Trophoblast cell (in vitro differentiated cells and primary cell): ENCODE measurements around the gene CORO7.

Source experiments
- DNase-seq, 2 donors: peaks; one replicate each; pipeline ENCODE4 v3.0.0-alpha.2; 2016
- H2AFZ ChIP-seq: 2 replicates; pipeline ENCODE4 v1.6.1; 2013; ENCODE audit warnings: low read length, moderate library complexity, mild to moderate bottlenecking; ENCODE audit not compliant: insufficient read depth, poor library complexity
- H2AK5ac ChIP-seq: 2 replicates; pipeline ENCODE4 v1.6.1; 2013; ENCODE audit warnings: mild to moderate bottlenecking, low read length
- H2BK120ac ChIP-seq: 2 replicates; pipeline ENCODE4 v1.6.1; 2013; ENCODE audit warnings: low read length, mild to moderate bottlenecking, moderate library complexity; ENCODE audit not compliant: insufficient read depth, poor library complexity
- H2BK12ac ChIP-seq: 2 replicates; pipeline ENCODE4 v1.6.1; 2013; ENCODE audit warnings: mild to moderate bottlenecking, low read length, moderate library complexity
- H2BK5ac ChIP-seq: 2 replicates; pipeline ENCODE4 v1.6.1; 2013; ENCODE audit warnings: low read length, low read depth, moderate library complexity, mild to moderate bottlenecking; ENCODE audit not compliant: poor library complexity
- H3K14ac ChIP-seq: 2 replicates; pipeline ENCODE4 v1.6.1; 2013; ENCODE audit warnings: mild to moderate bottlenecking, low read length
- H3K18ac ChIP-seq: 2 replicates; pipeline ENCODE4 v1.6.1; 2013; ENCODE audit warnings: mild to moderate bottlenecking, low read length
- H3K23ac ChIP-seq: 2 replicates; pipeline ENCODE4 v1.6.1; 2013; ENCODE audit warnings: low read length
- H3K27ac ChIP-seq: 2 replicates; pipeline ENCODE4 v1.5.1; 2013; ENCODE audit warnings: low read depth, mild to moderate bottlenecking, inconsistent platforms, low read length, moderate library complexity
- H3K27me3 ChIP-seq: 2 replicates; pipeline ENCODE4 v1.6.1; 2013; ENCODE audit warnings: inconsistent platforms, mild to moderate bottlenecking, low read length, moderate library complexity; ENCODE audit not compliant: insufficient read depth
- H3K36me3 ChIP-seq, 2 experiments: 1 replicate in 1 of 2; 2 replicates in 1 of 2; pipeline ENCODE4 v1.6.1; 2013; ENCODE audit warnings: low read length in 2 of 2, mild to moderate bottlenecking in 2 of 2, moderate library complexity in 1 of 2; ENCODE audit not compliant: insufficient read depth in 2 of 2, control insufficient read depth in 1 of 2
- H3K4ac ChIP-seq: 2 replicates; pipeline ENCODE4 v1.6.1; 2013; ENCODE audit warnings: low read depth, mild to moderate bottlenecking, low read length, moderate library complexity
- H3K4me1 ChIP-seq, 2 experiments: 1 replicate in 1 of 2; 2 replicates in 1 of 2; pipeline ENCODE4 v1.6.1; 2013; ENCODE audit warnings: low read length in 2 of 2, mild to moderate bottlenecking in 2 of 2, moderate library complexity in 1 of 2; ENCODE audit not compliant: insufficient read depth in 2 of 2, control insufficient read depth in 1 of 2
- H3K4me2 ChIP-seq: 2 replicates; pipeline ENCODE4 v1.6.1; 2013; ENCODE audit warnings: inconsistent platforms, mild to moderate bottlenecking, low read length, moderate library complexity
- H3K4me3 ChIP-seq: 2 replicates; pipeline ENCODE4 v1.5.1; 2013; ENCODE audit warnings: mild to moderate bottlenecking, low read depth, low read length, inconsistent platforms
- H3K79me1 ChIP-seq: one replicate; pipeline ENCODE4 v1.6.1; 2013; ENCODE audit warnings: low read length
- H3K79me2 ChIP-seq: 2 replicates; pipeline ENCODE4 v1.6.1; 2013; ENCODE audit warnings: low read length, mild to moderate bottlenecking; ENCODE audit not compliant: control insufficient read depth, insufficient read depth, poor library complexity
- H3K9ac ChIP-seq: 2 replicates; pipeline ENCODE4 v1.6.1; 2013; ENCODE audit warnings: mild to moderate bottlenecking, low read length
- H3K9me3 ChIP-seq: 2 replicates; pipeline ENCODE4 v1.6.1; 2013; ENCODE audit warnings: low read depth, mild to moderate bottlenecking, control low read depth, inconsistent platforms, low read length; ENCODE audit not compliant: insufficient read depth
- H4K12ac ChIP-seq: 2 replicates; pipeline ENCODE4 v1.6.1; 2013; ENCODE audit warnings: low read depth, mild to moderate bottlenecking, low read length, moderate library complexity
- H4K8ac ChIP-seq: 2 replicates; pipeline ENCODE4 v1.6.1; 2013; ENCODE audit warnings: low read depth, mild to moderate bottlenecking, low read length, moderate library complexity
- H4K91ac ChIP-seq: one replicate; pipeline ENCODE4 v1.6.1; 2013; ENCODE audit warnings: low read depth, mild to moderate bottlenecking, low read length, moderate library complexity
- WGBS: extraction: QIAGEN DNeasy Blood & Tissue Kit; methylation state at CpG from one replicate; pipeline ENCODE4 v1.1.7; 2013; ENCODE audit warnings: missing lambda C conversion rate; ENCODE audit not compliant: insufficient read length, insufficient coverage; ENCODE audit errors: extremely low coverage; 5-methylcytosine and 5-hydroxymethylcytosine counted together

The CORO7 gene

GRCh38 chr16:4332623-4333307, 83.6 kb downstream of the CORO7 start:
- no peak overlapping the region for H2BK120ac ChIP-seq
- no peak overlapping the region for H3K14ac ChIP-seq
- H3K79me2 ChIP-seq: peaks cover 5% of the 10 kb centered on the region
- H3K4ac ChIP-seq: no peak overlapping the region
- H3K9ac ChIP-seq: no peak overlapping the region
- H3K4me3 ChIP-seq: no peak overlapping the region
- no peak overlapping the region for H2BK5ac ChIP-seq
- H2AK5ac ChIP-seq: no peak overlapping the region
- no peak overlapping the region for H2BK12ac ChIP-seq
- peaks cover 6 to 13% of the 10 kb centered on the region in 2 experiments for H3K4me1 ChIP-seq
- peaks cover 2% of the 10 kb centered on the region for H3K9me3 ChIP-seq
- peaks cover 3% of the 10 kb centered on the region for H3K79me1 ChIP-seq
- no peak overlapping the region for H4K8ac ChIP-seq
- no peak overlapping the region for H4K91ac ChIP-seq
- H3K27ac ChIP-seq: no peak overlapping the region
- no peak overlapping the region for H3K23ac ChIP-seq
- H3K27me3 ChIP-seq: no peaks in the 10 kb centered on the region
- no peak overlapping the region for H2AFZ ChIP-seq
- H3K4me2 ChIP-seq: no peak overlapping the region
- no peak overlapping the region for H4K12ac ChIP-seq
- no peak overlapping the region for H3K18ac ChIP-seq
- WGBS: no CpG with 5 or more reads among the region's 19 CpGs
- no peak for DNase-seq
- H3K36me3 ChIP-seq: peaks cover 40 to 43% of the 10 kb centered on the region in 2 experiments

- no peak overlapping the region for H2BK120ac ChIP-seq
- no peak overlapping the region for H3K23ac ChIP-seq
- H3K9me3 ChIP-seq: peaks cover 2% of the 10 kb centered on the region
- H2AK5ac ChIP-seq: no peak overlapping the region
- H4K12ac ChIP-seq: no peak overlapping the region
- no peak for DNase-seq
- H3K4me1 ChIP-seq: peaks cover 6 to 17% of the 10 kb centered on the region in 2 experiments
- no peak overlapping the region for H2BK5ac ChIP-seq
- no peak overlapping the region for H3K18ac ChIP-seq
- no peak overlapping the region for H3K4me3 ChIP-seq
- no peak overlapping the region for H3K4me2 ChIP-seq
- H3K27ac ChIP-seq: no peak overlapping the region
- H3K27me3 ChIP-seq: no peaks in the 10 kb centered on the region
- peaks cover 4% of the 10 kb centered on the region for H3K79me1 ChIP-seq
- no peak overlapping the region for H4K8ac ChIP-seq
- H3K14ac ChIP-seq: no peak overlapping the region
- H4K91ac ChIP-seq: no peak overlapping the region
- peaks cover 5% of the 10 kb centered on the region for H3K79me2 ChIP-seq
- no peak overlapping the region for H2AFZ ChIP-seq
- no CpG with 5 or more reads among the region's 14 CpGs for WGBS
- H3K36me3 ChIP-seq: peaks cover 33 to 36% of the 10 kb centered on the region in 2 experiments
- H3K9ac ChIP-seq: no peak overlapping the region
- H2BK12ac ChIP-seq: no peak overlapping the region
- no peak overlapping the region for H3K4ac ChIP-seq
These were observed 84.3 kb downstream of the CORO7 start for GRCh38 chr16:4332083-4332482.

GRCh38 chr16:4330277-4330874, 86.0 kb downstream of the CORO7 start:
- Histone ChIP-seq H2BK5ac (no peak overlapping the region), H3K23ac (no peak overlapping the region), H4K12ac (no peak overlapping the region), H3K4me3 (no peak overlapping the region), H4K91ac (no peak overlapping the region), H3K27ac (no peak overlapping the region), H4K8ac (no peak overlapping the region), H3K27me3 (no peaks in the 10 kb centered on the region), H3K14ac (no peak overlapping the region), H2BK12ac (no peak overlapping the region), H2AFZ (no peak overlapping the region), H3K9me3 (peaks cover 2% of the 10 kb centered on the region), H3K79me1 (peaks cover 4% of the 10 kb centered on the region), H3K9ac (no peak overlapping the region), H3K36me3 (peaks cover 21 to 24% of the 10 kb centered on the region in 2 experiments), H2AK5ac (no peak overlapping the region), H3K4me1 (peaks cover 6 to 19% of the 10 kb centered on the region in 2 experiments), H3K4ac (no peak overlapping the region), H3K4me2 (no peak overlapping the region), H3K79me2 (peaks cover 5% of the 10 kb centered on the region), H2BK120ac (no peak overlapping the region), H3K18ac (no peak overlapping the region)
- DNase-seq: peak; percentile 64 to 80
- no CpG with 5 or more reads among the region's 14 CpGs for WGBS

- Histone ChIP-seq H4K12ac (no peak overlapping the region), H3K14ac (peak overlapping the region; percentile 8), H2BK5ac (no peak overlapping the region), H2BK12ac (no peak overlapping the region), H3K4me1 (peaks cover 10 to 22% of the 10 kb centered on the region in 2 experiments), H3K79me1 (peaks cover 4% of the 10 kb centered on the region), H4K91ac (peak overlapping the region; percentile 90), H3K4ac (peak overlapping the region; percentile 12), H2BK120ac (no peak overlapping the region), H3K36me3 (peaks cover 12 to 15% of the 10 kb centered on the region in 2 experiments), H3K9ac (no peak overlapping the region), H3K79me2 (peaks cover 5% of the 10 kb centered on the region), H3K4me2 (no peak overlapping the region), H3K27ac (no peak overlapping the region), H3K27me3 (no peaks in the 10 kb centered on the region), H3K23ac (no peak overlapping the region), H4K8ac (no peak overlapping the region), H3K9me3 (peaks cover 2% of the 10 kb centered on the region), H2AFZ (peak overlapping the region; percentile 11), H2AK5ac (no peak overlapping the region), H3K18ac (peak overlapping the region; percentile 36), H3K4me3 (no peak overlapping the region)
- DNase-seq: no peak
- WGBS: no CpG with 5 or more reads among the region's 17 CpGs
These were observed 87.3 kb downstream of the CORO7 start for GRCh38 chr16:4328782-4329775.
